Activated CD8-positive, alpha-beta memory T cell treated with anti-CD3 and anti-CD28 coated beads, Interleukin-2, amount 50 U/mL, for 48 hours (primary cell): Measurements from ENCODE around the gene TANK.

Experiments
- DNase-seq: peaks from one replicate; pipeline ENCODE4 v3.0.0-alpha.2; 2020

Gene TANK

GRCh38 chr2:161233858-161234431 lies 73.7 kb downstream of the TANK start:
- DNase-seq: no peak

- DNase-seq: no peak
Observed at GRCh38 chr2:161234627-161235026, 74.4 kb downstream of the TANK start.

DNA sequence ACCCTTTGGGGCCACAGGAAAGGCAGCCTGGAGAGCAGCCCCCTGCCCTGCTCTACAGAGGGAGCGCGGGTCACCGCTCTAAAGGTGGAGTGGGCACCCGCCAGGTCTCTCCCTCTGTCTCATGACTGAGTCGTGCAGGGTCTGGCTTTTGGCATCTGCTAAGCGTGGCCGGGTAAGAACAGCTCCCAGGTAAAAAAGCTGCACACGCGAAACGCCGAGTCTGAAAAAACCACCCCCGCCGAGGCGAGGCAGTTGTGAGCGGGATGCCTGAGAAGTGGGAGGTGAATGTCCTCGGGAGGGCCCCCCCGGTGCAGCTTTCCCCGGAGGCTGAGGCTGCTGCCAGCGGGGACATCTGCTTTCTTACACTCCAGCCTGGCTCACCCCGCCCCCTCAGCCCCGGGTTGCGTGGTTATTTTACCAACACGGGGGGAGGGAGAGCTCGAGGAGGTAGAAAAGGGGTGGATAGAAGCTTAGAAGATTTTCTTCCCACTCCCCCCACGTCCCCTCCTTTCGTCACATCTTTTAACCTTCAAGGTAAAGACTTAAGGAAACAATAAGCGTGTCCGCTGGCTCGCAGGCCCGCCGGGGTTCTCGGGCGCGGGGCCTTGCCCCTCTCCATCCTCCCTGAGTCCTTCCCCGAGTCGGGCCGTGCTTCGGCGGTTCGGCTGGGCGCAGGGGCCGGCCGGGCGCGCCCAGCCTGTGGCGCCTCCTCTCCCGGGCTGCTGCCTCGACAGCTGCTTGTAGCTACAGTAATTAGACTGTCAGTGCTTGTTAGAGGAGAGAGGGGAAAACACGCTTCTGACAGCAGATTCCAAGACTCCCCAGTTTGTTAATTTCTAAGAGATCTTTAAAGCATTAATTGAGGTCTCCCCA lies 77.4 kb downstream of the TANK start:
- peak; percentile 68 for DNase-seq

DNA sequence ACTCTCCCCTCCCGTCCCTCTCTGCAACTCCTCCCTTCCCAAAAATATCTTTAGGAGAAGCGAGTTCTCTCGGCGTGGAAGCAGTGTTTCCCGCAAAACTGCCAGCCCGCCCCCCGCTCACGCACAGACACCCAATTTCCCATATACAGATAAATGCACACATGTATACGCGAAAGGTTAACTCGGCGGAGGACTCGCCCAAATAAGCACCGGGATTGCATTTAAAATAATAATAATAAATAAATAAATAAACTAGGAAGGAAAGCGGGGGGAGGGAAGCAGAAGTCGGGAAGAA lies 78.0 kb downstream of the TANK start:
- no peak for DNase-seq

DNA sequence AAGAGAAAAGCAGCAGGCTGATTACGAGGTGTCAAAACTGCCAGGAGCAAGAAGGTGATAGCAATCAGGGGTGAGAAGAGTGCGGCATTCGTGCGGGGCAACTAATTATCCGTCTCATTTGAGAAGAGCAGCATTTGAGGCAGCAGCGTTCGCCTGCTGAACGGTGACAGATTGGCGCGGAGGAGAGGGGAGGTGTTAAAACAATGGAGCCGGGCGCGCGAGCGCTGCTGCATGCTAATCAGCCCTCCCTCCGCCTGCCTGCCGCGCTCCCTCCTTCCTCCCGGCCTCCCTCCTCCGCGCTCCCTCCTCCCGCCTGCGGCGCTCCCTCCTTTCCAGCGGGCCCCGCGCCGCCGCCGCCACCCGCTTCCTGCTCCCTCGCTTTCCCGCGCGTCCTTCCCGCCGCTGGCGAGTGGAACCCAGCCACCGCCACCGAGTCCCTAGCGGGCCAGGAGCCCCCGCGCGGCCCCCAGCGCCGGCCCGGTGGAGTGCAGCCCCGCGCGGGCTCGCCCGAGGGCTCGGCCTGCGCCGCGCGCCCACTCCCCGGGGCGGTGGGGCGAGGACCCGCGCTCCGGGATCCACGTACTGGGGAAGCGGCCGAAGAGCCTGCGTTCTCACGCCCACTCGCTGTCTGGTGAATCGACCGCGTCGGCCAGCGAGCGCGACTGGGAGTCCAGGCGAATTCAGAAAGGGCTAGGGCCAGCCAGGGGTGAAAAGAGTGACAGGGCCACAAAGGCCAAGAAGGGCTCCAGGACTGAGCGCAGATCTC lies 78.5 kb downstream of the TANK start:
- DNase-seq: peak; percentile 78

GRCh38 chr2:161239326-161240109 lies 79.3 kb downstream of the TANK start:
- DNase-seq: no peak

DNA sequence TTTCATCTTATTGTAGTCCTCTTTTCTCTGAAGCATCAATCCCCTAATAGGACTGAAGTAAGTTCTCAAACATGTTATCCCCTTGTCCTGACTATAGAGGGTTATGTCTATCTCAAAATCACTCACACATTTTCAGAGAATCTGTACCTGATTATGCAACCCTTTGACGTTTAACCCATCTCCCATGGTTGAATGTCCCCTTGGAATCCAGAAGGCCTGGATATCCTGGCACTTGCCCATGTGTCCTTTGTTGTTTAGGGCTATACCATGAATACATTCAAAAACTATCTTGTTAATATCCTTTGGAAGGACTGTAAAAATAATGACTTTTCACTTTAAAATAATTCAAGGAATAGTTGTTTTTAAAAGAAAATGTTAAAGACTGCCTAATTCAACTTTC lies 81.7 kb downstream of the TANK start:
- DNase-seq: no peak

DNA sequence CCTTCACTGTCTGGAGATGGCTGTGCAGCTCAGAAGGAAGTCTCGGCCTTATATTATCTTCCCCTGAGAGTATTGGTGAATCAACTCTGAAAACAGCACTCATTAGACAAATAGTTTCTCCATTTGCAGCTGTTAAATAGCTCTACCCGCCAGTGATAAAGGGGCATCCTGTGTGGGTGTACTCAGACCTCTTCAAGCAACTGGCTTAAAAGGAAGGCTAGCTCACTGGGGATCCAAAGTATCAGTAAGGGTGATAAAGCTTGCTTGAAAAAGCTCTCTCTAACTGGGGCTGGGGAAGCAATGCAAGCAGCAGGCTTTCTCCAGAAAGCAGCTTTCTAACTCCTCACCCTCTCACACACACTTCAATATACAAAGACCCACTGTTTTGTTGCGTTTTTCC lies 83.1 kb downstream of the TANK start:
- no peak for DNase-seq

GRCh38 chr2:161243905-161244304 lies 83.7 kb downstream of the TANK start:
- DNase-seq: peak; percentile 58

DNA sequence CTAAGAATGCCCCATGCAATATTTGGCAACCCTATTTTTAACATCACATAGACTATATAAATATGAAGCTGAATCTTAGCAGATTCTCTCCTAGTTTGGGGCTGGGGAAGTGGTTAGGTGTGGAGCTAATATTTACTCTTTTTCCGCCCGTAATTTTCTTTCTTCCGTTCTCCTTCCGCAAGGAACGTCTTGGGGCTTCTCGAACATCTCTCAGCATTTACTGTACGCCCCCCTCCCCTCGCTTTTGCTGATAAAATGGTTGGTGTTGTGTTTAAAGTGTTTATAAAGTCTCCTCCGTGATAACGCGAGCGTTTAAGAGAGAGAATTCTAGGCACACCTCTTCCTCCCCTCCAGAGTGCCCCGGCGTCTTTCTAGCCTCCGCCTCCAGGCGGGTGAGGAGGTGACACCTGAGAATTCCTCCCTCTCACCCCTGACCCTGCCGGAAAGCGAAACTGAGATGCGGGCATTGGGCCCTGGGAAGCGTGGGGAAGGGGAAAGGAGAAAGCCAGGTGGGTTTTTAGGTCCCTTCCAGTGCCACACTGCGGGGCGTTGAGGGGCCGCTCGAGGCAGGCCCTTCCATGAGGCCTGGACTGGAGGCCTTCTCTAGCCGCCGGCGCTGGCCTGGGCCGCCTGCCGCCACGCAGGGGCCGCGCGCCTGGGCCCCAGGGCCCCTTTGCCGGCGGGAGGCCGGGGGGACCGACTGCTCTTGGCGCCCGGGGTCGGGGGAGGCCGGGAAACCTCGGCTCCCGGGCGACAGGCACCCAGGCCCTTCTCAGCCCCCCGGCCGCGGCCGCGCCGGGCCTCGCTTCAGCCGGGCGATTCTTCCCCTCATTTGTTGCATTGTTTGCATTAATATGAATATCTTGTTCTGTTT lies 84.4 kb downstream of the TANK start:
- DNase-seq: peak; percentile 70

DNA sequence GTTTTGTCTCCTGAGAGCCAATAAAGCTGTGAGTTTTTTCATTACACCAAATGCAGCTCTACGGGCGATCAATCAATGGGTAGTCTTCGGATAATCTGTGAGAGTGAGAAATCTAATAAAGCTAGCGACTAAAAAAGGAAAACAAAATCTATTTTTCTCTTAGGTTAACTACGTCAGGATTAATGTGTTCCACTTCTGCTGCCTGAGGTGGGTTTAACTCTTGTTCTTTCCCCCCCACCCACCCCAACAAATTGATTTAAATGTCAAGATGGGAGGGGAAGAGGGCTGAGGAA lies 85.0 kb downstream of the TANK start:
- no peak for DNase-seq

GRCh38 chr2:161245671-161246070 lies 85.4 kb downstream of the TANK start:
- no peak for DNase-seq

GRCh38 chr2:161246281-161246680 lies 86.1 kb downstream of the TANK start:
- no peak for DNase-seq

GRCh38 chr2:161250864-161251436 lies 90.7 kb downstream of the TANK start:
- no peak for DNase-seq

GRCh38 chr2:161257123-161257952 lies 97.1 kb downstream of the TANK start:
- no peak for DNase-seq

DNA sequence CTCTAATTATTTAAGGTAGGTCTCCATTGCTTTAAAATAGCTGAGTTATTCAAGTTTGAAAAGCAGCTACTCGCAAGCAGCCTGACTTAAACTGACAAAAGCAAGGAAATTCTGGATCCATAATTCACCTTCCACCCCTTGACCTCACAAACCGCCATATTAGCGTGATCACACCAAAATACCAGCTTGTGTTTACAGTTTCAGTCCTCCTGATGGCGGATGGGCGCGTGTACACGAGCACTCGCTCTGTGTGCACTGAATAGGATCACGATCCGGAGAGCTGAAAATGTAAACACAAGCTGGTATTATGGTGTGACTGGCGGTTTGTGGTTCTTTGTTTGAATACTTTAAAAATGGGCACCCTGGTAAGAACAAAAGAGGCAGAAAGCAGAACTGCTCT lies 105.6 kb downstream of the TANK start:
- DNase-seq: no peak

DNA sequence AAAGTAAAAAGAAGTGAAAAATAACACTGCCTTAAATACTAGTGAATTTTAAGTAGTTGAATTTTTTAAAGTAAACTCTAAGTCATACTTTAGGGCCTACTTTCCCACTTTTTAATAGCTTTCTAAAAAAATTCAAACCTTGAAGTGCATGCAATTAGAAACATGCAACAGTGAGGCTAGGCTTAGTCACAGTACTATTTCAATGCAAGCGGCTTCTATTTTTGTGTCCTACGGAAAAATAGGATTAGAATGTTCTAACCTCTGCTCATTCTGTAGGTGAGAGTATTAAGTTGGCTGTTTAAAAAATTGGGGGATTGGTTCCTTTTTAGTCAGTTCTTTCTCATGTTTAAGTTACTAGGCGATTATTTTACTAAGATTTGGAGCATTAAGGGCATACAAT lies 108.9 kb downstream of the TANK start:
- DNase-seq: no peak

DNA sequence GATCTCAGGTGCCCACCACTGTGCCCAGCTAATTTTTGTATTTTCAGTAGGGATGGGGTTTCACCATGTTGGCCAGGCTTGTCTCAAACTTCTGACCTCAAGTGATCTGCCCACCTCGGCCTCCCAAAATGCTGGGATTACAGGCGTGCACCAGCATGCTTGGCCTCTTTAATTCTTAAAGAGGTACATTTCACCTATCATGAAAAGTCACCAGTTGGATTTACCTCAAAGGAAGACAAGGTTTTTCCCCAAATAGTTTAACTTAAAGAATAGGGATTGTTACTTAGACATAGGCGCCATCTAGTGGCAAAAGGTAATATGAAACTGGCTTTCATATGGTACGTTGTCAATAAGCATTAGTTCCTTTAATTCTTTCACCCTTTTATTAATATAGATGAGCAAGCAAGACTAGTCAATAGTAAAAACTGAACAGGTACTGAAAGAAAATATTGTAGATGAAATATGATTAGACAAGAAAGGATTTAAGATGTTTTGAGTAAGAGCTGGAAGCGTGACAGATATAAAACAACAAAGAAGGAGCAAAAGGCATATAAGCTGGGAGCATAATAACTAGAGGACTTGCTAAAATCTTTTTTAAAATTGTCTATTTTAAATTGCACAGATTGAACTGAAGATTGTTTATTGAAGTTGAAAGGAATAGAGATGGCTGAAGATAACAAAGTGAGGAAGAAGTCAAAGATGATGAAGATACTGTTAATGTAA lies 113.0 kb downstream of the TANK start:
- no peak for DNase-seq

- DNase-seq: peak; percentile 71
Observed at GRCh38 chr2:161278564-161279229, 118.5 kb downstream of the TANK start.
